HUDEP-2 (cell line): Measurements from ENCODE around the gene MAPKBP1.

ENCODE experiments used
- DNase-seq, 76 experiments: peaks; one replicate each; lab custom pipeline; 2025; ENCODE audit not compliant: unreplicated experiment in 76 of 76; lab: John Stamatoyannopoulos, UW

Gene MAPKBP1

DNA sequence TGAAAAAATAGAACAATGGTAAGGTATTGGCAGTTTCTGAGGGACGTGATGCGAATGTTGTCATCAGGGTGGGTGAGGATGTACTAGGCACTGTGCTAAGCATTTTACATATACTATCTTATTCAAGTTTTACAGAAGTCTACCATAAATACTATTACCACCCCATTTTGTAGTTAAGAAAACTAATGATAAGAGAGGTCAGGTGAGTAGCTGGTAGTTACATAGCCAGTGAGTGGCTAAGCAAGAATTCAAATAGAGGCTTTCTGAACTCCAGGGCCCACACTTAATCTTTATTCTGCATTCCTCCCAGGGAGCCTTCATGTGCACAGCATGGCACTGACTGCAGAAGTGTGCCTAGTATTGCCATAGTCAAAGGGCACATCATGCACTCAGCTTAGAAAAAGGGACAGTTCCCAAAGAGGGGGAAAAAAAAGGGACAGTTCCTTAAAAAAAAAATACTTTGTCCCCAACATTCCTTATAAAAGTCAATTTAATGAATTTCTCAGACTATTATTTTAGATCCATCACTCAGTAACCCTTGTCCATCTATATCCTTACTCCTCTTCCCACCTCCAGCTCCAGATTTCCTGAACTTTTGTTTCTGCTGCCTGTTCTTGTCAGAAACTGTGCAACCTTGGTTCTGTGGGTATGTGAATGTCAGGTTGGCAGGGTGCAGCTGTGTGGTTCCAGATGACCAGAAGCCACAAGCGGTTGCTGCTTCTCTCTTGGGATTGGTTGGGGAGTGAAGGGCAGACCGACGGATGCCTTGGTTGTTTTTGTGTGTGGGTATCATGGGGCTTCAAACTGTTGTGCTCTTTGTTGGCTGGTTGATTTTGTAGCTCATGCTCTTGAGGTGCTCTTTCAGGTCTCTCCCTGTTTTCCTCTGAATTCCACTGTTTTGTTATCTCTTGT is 8.3 kb downstream of the MAPKBP1 start:
- DNase-seq: no peak

DNA sequence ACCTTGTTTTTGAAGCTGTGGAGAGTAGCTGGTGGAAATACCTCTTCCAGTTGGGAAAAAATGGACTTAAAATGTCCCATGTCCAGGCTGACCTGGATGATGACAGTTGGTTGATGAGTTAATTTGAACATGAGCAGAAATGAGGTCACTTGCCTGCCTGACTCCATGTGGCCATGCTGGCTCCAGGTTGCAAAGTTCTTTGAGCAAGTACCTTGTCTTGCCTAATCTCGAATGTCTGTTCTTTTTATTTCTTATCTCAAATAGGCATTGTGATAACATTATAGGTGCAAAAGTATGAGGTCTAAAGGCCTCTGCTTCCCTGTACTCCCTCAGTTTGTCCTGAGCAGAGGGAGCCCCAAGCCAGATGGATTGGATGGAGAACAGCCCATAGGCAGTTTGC is 9.0 kb downstream of the MAPKBP1 start:
- DNase-seq: no peak

DNA sequence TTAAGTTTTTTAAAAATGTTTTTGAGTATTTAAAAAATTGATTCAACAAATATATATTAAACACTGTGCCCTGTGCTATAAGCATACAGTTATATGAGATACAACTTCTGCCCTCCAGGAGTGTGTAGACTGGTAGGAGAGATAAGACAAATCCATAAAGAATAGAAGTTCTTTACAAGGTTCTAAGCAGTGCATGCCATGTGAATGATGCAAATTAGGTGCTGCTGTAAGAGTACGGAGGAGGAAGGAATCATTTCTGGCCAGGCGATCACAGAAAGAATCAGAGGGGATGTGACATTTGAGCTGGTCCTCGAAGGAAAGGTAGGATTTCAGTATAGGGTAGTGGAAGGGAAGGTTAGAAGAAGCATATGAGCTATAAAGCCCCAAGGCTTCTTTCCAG is 14.0 kb downstream of the MAPKBP1 start:
- no peak for DNase-seq

DNA sequence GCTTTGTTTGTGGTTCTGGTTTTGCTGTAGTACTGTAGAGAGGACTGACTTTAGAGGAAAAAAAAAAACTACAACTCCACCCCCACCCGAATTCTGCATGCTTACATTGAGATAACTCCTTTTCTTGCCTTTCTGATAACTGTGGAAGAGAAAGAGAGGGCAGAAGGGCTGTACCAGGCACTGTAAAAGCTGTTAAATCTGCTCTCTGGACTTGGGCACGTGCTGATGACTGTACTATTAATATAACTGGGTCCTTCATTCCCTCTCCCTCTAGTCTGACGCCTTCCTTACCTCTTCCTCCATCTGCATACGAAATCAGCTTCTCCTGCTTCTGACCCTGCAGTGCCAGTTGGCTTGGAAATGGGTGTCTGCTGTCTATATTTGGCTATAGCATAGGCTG is 15.0 kb downstream of the MAPKBP1 start:
- peak in 60 of 76 experiments; percentile 4 to 76 (median 38) for DNase-seq

DNA sequence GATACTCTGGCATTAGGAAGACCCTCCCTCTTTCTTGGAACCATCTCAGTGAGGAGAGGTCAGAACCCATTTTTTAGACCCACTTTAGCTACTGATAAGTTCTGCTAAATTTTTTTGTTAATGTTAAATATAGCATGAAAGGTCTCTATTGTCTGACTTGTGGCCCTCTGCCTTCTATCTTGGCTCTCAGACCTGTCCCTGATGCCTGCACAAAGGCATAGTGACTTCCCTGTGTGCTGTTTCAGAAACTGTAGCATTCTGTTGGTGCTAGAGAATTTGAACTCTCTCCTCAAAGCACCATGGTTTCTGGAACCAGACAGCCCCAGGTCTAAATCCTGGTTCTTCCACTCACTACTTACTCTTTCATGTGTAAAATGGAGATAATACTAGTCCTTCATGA is 15.4 kb downstream of the MAPKBP1 start:
- DNase-seq: no peak

DNA sequence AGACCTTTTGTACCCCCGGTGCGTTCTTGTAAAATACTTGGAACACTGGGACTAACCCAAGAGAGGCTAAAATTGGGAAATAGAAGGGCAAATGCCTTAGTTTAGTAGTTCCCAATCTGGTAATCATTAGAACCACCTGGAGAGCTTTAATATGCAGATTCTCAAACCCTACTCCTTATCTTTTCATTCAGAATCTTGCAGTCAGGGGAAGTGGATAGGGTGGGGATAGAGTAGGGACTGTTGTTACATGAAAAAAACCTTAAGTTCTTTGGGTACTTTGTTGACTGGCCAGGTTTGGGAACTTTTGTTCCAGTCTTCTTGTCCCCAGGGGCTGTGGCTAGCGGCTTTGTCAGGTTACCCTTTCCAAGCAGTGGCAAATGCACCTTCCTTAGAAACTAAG is 15.9 kb downstream of the MAPKBP1 start:
- DNase-seq: peak in 11 of 76 experiments; percentile 11 to 43 (median 27)

DNA sequence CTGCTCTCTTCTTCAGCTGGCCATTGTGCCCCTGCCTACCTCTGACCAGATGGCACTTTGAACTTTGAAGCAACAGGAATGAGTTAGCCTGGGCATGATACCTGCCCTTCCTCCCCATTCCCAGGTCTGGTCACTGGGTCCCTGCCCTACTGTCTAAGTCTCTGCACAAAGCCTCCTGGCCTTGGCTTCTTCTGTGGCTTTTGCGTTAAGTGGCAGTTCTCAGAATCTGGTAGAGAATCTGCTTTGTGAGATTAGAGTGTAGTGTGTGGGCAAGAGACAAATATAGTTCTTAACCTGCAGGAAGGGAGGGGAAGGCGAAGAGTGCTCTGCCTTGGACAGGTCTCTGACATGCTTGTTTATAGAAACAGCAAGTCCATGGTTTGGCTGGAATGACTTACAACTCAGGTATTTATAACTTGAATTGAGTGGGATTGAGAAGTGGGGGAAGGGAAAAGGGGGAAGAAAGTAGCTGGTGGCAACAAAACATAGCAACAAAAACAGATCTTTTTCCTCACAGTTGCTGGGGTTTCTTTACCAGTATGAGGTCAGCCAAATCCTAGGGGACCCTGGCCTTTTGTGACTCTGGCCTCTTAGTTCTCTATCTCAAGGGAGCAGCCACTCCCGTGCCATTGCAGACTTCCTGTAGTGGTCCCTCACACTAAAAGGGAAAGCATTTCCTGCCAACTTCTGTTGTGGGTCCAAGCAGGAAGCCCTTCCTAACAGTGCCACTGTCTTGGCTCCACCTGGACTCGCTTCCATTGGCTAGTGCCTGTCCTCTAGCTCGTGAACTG is 16.7 kb downstream of the MAPKBP1 start:
- peak in 60 of 76 experiments; percentile 7 to 77 (median 41) for DNase-seq

DNA sequence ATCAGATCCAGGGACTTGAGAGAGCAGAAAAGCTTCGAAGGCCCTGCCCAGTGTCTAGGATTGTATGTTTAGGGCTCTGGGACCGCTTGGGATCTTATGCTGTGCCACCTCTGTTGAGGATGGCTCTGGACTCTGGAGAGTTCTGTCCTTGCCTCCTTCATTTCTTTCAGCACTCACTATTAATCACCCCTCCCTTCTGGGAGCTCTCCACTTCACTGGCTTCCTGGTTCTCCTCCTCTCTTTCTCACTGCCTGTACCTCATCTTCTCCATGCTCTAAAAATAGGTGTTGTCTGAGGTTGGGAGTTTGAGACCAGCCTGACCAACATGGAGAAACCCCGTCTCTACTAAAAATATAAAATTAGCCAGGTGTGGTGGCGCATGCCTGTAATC is 17.3 kb downstream of the MAPKBP1 start:
- no peak for DNase-seq

DNA sequence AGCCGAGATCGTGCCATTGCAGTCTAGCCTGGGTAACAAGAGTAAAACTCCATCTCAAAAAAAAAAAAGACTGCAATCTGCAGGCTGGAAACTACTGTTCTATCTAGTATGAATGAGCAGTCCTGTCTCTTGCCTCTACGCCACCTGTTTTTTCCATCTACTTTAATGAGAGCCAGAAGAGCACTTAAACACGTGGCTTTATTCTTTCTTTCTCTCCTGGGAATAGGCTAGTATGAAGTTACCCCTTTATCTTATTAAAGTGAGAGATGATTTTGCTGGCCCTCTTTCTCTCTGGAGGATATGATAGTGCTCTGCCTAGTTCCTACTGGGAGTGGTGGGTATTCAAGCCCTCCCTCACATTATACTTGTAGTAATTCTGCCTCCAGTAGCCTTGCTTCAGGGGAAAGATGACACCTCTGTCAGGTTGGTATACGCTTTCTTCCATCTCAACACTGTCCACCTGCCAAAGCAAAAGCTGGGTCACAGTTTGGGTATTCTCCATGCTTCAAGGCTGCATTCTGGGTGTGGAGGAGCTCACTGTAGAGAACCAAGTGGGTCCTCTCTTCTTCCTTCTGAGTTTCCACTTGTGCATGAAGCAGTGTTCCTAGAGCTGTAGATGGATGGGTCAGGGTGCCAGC is 17.8 kb downstream of the MAPKBP1 start:
- no peak for DNase-seq

DNA sequence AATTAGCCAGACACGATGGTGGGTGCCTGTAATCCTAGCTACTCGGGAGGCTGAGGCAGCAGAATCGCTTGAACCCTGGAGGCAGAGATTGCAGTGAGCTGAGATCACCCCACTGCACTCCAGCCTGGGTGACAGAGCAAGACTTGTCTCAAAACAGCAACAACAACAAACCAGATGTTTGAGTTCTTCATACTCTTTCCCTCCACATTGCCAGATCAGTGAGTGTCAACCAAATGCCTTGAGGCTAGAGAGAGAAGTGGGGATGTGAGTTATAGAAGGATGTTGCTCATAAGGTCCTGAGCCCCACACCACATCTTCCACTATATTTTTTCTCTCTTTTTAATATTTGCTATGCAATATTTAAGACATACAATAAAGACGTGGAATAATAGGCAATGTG is 19.8 kb downstream of the MAPKBP1 start:
- no peak for DNase-seq

DNA sequence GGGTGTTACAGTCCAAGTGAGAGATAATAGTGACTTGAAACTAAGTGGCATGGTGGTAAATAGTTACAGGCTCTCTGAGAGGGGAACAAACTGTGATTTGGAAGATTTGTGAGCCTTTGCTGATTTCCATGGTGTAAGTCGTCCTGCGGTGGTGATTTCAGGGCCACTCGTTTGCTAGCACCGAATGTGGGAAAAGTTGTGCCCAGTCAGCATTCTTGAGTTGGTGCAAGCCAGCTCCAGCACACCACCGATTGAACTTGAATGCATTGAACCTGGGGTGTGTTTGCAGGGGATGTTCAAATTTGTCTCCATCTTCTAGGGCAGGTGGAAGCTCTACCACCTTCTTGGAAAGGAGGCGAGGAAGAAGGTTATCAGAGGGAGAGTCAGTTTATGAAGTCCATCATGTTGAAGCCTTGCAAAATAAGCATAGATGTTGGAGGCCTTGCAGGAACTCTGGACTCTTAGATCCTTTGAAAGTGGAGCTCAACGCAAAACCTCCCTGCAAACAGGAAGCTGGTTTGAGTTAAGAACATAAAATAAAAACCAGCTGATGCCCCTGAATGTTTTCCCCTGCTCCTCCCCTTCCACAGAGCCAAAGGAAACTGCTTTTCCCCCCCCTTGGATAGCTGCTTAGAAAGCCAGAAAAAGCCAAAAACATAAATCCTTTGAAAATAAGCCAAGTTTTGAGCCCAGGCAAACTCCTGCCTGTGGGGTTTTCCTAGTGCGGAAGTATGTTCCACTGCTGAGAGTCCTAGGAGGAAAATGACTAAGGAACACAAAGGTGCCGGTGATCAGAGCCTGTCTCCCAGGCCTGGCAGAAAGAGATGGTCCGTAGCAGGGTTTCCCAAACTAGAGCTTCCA is 21.9 kb downstream of the MAPKBP1 start:
- DNase-seq: no peak

DNA sequence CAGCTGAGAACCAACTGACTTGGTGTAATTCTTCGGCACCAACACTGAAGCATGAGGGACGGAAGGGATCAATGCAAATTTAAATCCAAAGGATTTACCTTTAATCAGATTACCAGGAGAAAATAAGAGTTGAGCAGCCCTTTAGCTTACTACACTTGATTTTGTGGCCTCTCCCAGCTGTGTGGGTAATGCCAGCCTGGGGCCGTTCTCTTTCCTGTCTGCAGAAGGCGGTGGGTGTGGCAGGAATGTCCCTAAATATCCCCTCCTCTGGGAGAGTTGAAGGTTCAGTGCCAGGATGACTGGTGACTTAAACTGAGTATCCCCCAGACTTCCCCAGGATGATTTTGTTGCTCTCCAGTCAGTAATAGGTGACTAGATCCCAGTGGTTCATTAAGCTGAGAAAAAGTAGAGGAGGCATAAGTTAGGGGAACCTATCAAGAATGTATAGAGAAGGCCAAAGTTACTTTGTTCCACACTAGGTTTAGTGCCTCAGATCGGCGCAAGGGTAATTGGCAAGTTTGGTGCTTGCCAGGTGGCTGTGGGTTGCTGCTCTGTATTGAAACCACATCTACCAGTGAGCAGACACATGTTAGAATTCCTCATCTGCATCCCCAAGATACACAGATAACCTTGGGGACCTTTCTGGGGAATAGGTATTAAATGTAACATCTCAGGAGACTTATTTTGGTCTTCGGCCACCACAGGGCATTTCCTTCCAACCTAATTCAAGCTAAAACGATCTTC is 23.1 kb downstream of the MAPKBP1 start:
- no peak for DNase-seq

DNA sequence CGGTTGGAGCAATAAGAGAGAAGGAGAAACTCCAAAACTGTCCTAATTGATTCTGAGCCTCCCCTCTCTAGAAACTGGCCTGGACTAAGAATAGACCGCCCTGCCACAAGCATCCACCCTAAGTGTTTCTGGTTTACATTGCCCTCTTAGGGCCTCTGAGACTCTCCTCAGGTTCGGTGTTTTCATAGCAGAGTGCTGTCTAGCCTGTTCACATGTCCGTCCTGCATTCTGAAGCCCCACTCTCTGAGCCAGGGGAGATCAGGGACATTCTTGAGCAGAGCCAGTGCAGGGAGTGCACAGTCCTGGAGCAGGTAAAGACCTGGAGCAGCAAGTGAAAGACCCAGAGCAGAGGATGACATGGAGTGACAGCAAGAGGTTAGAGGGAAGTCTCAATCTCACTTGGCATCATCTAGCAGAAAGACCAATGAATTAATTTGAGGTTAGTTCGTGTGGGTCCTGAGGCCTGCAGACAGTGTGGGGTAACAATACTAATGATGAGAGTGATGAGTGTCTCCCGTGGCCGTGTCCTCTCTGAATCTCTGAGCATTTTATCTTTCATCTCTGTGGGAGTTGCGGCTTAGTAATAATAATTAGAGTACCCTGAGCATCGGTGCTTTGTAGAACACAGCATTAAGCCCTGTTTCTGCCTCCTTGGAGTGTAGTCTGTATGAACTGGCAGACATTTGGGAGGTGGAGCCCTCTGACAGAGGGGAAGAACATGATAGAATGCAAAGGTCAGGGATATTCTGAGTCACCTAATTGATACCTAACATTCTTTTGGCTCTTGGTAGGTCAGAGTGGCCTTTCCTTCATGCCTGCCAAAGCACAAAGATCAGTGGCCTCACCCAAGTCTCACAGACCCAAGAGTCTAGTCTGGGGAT is 24.6 kb downstream of the MAPKBP1 start:
- DNase-seq: no peak

DNA sequence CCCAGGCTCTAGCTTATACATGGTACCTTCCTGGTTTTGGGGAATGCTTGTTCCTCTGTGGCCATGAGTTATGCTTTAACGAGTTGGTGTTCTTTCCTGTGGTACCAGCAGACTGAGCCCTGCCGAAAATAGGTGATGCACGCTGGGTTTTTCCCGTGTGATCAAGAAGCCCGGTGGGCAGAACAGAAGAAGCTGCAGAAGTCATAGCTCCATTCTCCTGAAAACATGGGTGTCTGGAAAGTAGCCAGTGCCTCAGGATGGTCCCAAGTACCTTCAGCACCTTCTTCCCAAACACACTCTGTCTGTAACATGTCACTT is 25.2 kb downstream of the MAPKBP1 start:
- no peak for DNase-seq

DNA sequence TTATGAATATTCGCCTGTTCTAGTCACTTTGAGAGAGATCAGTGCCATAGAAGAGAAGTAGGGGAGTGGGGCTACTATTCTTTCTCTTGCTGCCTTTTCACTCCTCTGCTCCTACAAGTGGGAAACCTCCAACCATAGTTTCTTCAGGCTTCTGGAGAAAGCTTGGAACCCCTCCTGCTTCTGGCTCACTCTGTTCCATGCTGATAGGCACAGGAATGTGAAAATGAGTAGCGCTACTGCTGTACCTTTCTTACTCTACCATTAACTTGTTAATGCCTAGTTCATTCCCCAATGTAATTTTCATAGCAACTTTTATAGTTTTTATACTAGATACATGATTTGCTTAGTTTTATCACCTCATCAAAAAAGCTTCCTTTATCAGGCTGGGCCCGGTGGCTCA is 26.9 kb downstream of the MAPKBP1 start:
- no peak for DNase-seq

DNA sequence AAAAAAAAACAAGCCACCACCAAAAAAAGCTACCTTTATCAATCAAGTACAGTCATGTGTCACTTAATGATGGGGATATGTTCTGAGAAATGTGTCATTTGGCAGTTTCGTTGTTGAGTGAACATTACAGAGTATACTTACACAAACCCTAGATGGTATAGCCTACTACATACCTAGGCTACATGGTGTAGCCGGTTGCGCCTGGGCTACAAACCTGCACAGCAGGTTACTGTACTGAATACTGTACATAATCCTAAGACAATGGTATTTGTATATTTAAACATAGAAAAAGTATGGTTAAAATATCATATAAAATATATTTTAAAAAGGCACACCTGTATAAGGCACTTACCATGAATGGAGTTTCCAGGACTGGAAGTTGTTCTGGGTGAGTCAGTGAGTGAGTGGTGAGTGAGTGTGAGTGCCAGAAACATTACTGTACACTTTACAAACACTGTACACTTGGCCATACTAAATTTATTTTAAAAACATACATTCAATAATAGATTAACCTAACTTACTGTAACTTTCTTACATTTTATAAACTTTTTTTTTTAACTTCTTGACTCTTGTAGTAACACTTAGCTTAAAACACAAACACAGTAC is 27.7 kb downstream of the MAPKBP1 start:
- DNase-seq: no peak

DNA sequence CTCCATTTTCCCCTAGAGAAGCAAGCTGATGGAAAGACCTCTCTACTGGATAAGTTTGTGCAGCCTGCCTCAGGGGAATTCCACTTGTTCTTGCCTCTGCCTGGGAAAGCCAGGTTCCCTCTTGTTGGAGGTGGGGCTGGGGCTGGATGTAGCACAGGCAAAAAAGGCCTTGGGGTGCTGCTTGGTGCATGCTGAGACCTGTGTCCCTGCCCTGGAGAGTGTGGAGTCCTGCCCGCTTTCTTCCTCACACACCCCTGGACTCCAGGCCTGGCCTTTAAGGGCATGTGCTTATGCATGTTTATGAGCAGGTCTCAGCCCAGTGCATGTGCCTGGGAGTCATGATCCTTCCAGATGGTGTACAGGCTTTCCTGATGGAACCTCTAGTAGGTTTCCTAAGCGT is 30.1 kb downstream of the MAPKBP1 start:
- DNase-seq: no peak

DNA sequence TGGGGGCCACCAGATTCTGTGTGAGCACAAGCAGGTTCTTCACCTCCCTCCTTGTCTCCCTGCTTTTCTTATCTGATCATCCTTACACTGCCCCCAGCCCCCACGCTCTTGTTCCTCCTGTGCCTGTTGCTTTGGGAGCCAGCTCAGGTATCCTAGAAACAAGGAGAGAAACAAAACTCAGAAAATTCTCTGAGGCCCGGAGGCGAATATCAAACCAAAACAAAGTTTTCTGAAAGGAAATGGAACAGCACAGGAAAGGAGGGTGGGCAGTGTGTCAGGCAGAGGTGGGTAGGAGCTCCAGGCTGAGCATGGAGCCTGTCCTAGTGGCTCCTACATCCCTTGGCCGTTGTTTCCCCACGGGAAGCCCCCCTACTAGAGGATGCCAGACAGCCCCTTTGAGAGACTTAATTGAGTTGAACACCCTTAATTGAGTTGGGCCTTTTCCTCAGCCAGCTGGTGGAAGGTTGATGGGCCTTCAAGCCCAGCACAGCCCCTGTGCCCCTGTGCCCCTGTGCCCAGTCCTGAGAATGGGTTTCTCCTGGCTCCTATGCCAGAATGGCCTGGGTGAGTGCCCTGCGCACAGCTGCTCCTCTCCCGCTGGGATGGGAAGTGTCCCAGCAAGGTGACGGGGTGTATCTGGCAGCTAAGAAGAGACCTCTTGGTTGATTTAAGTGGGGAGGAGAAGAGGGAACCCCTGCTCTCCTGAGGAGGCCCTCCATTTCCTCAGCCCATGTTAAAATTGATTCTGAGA is 30.8 kb downstream of the MAPKBP1 start:
- no peak for DNase-seq
